H9 (cell line): ENCODE measurements around the gene VSIG2. TPM values are rescaled to one million over a fixed set of nuclear protein-coding genes. Genes with fewer than 3 reads are reported as not detected.

Experiments used
- DNase-seq: peaks from one replicate; pipeline ENCODE4 v3.0.0-alpha.2; 2017
- H2AFZ ChIP-seq: one replicate; pipeline ENCODE4 v1.6.1; 2013; ENCODE audit warnings: mild to moderate bottlenecking, low read length, control low read depth, moderate library complexity
- H2AK5ac ChIP-seq: 2 replicates; pipeline ENCODE4 v1.6.1; 2013; ENCODE audit warnings: low read length, control low read depth, mixed read lengths; ENCODE audit not compliant: insufficient read length
- H2BK120ac ChIP-seq: one replicate; pipeline ENCODE4 v1.6.1; 2013; ENCODE audit warnings: low read depth, mild to moderate bottlenecking, low read length, control low read depth, inconsistent platforms; ENCODE audit not compliant: poor library complexity, severe bottlenecking
- H2BK12ac ChIP-seq: 2 replicates; pipeline ENCODE4 v1.6.1; 2013; ENCODE audit warnings: low read length, control low read depth, mixed read lengths, low read depth; ENCODE audit not compliant: insufficient read length
- H2BK15ac ChIP-seq: 2 replicates; pipeline ENCODE4 v1.6.1; 2013; ENCODE audit warnings: low read depth, low read length, control low read depth
- H2BK20ac ChIP-seq: one replicate; pipeline ENCODE4 v1.6.1; 2013; ENCODE audit warnings: low read depth, mild to moderate bottlenecking, low read length, control low read depth, inconsistent platforms; ENCODE audit not compliant: poor library complexity, severe bottlenecking
- H2BK5ac ChIP-seq: 2 replicates; pipeline ENCODE4 v1.6.1; 2013; ENCODE audit warnings: low read length, control low read depth, mixed read lengths; ENCODE audit not compliant: insufficient read length
- H3K14ac ChIP-seq: 2 replicates; pipeline ENCODE4 v1.6.1; 2013; ENCODE audit warnings: low read length, control low read depth; ENCODE audit not compliant: insufficient read depth
- H3K18ac ChIP-seq: 2 replicates; pipeline ENCODE4 v1.6.1; 2013; ENCODE audit warnings: low read depth, mild to moderate bottlenecking, mixed read lengths, low read length, control low read depth; ENCODE audit not compliant: insufficient read length
- H3K23ac ChIP-seq: 2 replicates; pipeline ENCODE4 v1.6.1; 2013; ENCODE audit warnings: low read length, control low read depth, mixed read lengths, low read depth; ENCODE audit not compliant: insufficient read length
- H3K23me2 ChIP-seq: 2 replicates; pipeline ENCODE4 v1.6.1; 2013; ENCODE audit warnings: low read depth, mild to moderate bottlenecking, mixed read lengths, low read length, control low read depth; ENCODE audit not compliant: insufficient read length, poor library complexity, severe bottlenecking
- H3K27ac ChIP-seq: 2 replicates; pipeline ENCODE4 v1.5.1; 2013; ENCODE audit warnings: low read length, control low read depth, mixed read lengths, low read depth; ENCODE audit not compliant: insufficient read length
- H3K27me3 ChIP-seq: 2 replicates; pipeline ENCODE4 v1.6.1; 2013; ENCODE audit warnings: low read length, control low read depth, inconsistent platforms; ENCODE audit not compliant: insufficient read depth
- H3K4ac ChIP-seq: 2 replicates; pipeline ENCODE4 v1.6.1; 2013; ENCODE audit warnings: low read depth, mild to moderate bottlenecking, control low read depth, inconsistent platforms, low read length, moderate library complexity
- H3K4me1 ChIP-seq: 2 replicates; pipeline ENCODE4 v1.6.1; 2013; ENCODE audit warnings: low read length, control low read depth, inconsistent platforms; ENCODE audit not compliant: insufficient read depth
- H3K4me2 ChIP-seq: 2 replicates; pipeline ENCODE4 v1.6.1; 2013; ENCODE audit warnings: low read length, control low read depth, mixed read lengths; ENCODE audit not compliant: insufficient read length, insufficient read depth
- H3K56ac ChIP-seq: 2 replicates; pipeline ENCODE4 v1.6.1; 2013; ENCODE audit warnings: low read depth, mild to moderate bottlenecking, mixed read lengths, low read length, control low read depth; ENCODE audit not compliant: insufficient read length
- H3K79me1 ChIP-seq: 2 replicates; pipeline ENCODE4 v1.6.1; 2013; ENCODE audit warnings: low read depth, mild to moderate bottlenecking, moderate library complexity, low read length, control low read depth, inconsistent platforms; ENCODE audit not compliant: insufficient read depth, poor library complexity, severe bottlenecking
- H3K79me2 ChIP-seq: 2 replicates; pipeline ENCODE4 v1.6.1; 2013; ENCODE audit warnings: low read length, control low read depth, inconsistent platforms; ENCODE audit not compliant: insufficient read depth
- H3K9ac ChIP-seq: 2 replicates; pipeline ENCODE4 v1.6.1; 2013; ENCODE audit warnings: low read length, control low read depth, mixed read lengths; ENCODE audit not compliant: insufficient read length; ENCODE audit errors: extremely low read depth
- H3K9me3 ChIP-seq: one replicate; pipeline ENCODE4 v1.6.1; 2013; ENCODE audit warnings: low read depth, low read length, inconsistent platforms; ENCODE audit not compliant: control insufficient read depth
- H3T11ph ChIP-seq: one replicate; pipeline ENCODE4 v1.6.1; 2013; ENCODE audit warnings: mild to moderate bottlenecking, low read length, control low read depth, inconsistent platforms
- H4K20me1 ChIP-seq: one replicate; pipeline ENCODE4 v1.6.1; 2013; ENCODE audit not compliant: control insufficient read depth, insufficient read length, insufficient read depth
- H4K5ac ChIP-seq: 2 replicates; pipeline ENCODE4 v1.6.1; 2013; ENCODE audit warnings: low read depth, mild to moderate bottlenecking, mixed read lengths, low read length, control low read depth; ENCODE audit not compliant: insufficient read length
- H4K8ac ChIP-seq: replicated peaks from 2 replicates; pipeline ENCODE4 v1.6.1; 2013; ENCODE audit warnings: low read length, control low read depth, mixed read lengths, low read depth; ENCODE audit not compliant: insufficient read length
- H4K91ac ChIP-seq: 2 replicates; pipeline ENCODE4 v1.6.1; 2013; ENCODE audit warnings: low read depth, mild to moderate bottlenecking, moderate library complexity, mixed read lengths, low read length, control low read depth; ENCODE audit not compliant: insufficient read length
- H3K27ac Mint-ChIP-seq, 3 experiments: 2 replicates in 2 of 3; 3 replicates in 1 of 3; pipeline ENCODE4 v1.8.0; 2020 to 2021; ENCODE audit warnings: mixed read lengths in 3 of 3, mild to moderate bottlenecking in 1 of 3, moderate library complexity in 1 of 3
- H3K27me3 Mint-ChIP-seq: 2 replicates; pipeline ENCODE4 v1.8.0; 2021; ENCODE audit warnings: low read depth, mild to moderate bottlenecking, moderate library complexity, mixed read lengths
- H3K36me3 Mint-ChIP-seq, 3 experiments: 2 replicates in 2 of 3; 3 replicates in 1 of 3; pipeline ENCODE4 v1.8.0; 2020 to 2021; ENCODE audit warnings: low read depth in 3 of 3, mixed read lengths in 3 of 3; ENCODE audit not compliant: insufficient read depth in 1 of 3
- H3K4me1 Mint-ChIP-seq, 2 experiments: 2 replicates each; pipeline ENCODE4 v1.8.0; 2020; ENCODE audit warnings: mixed read lengths in 2 of 2
- H3K4me3 Mint-ChIP-seq, 2 experiments: 2 replicates in 1 of 2; 3 replicates in 1 of 2; pipeline ENCODE4 v1.8.0; 2020 to 2021; ENCODE audit warnings: mild to moderate bottlenecking in 2 of 2, mixed read lengths in 2 of 2, moderate library complexity in 1 of 2
- H3K9me3 Mint-ChIP-seq, 2 experiments: 2 replicates in 1 of 2; 3 replicates in 1 of 2; pipeline ENCODE4 v1.8.0; 2020; ENCODE audit warnings: mild to moderate bottlenecking in 2 of 2, mixed read lengths in 2 of 2, moderate library complexity in 1 of 2
- WGBS: extraction: QIAGEN DNeasy Blood & Tissue Kit; methylation state at CpG from one replicate; pipeline ENCODE4 v1.1.7; 2013; ENCODE audit warnings: missing lambda C conversion rate, low lambda C conversion rate, mixed read lengths; ENCODE audit not compliant: insufficient read length; ENCODE audit errors: extremely low coverage; 5-methylcytosine and 5-hydroxymethylcytosine counted together
- total RNA-seq: library from RNA; stranded (reverse); gene quantifications from 2 replicates; pipeline ENCODE4 v1.2.1, GENCODE V29; 2021
- TF ChIP-seq, protein P1 (sequence below): fragments of 200-600 bp; sonication (generic); conservative IDR thresholded peaks from 3 replicates; pipeline ENCODE4 v1.8.0; 2021; ENCODE audit warnings: antibody characterized with exemption, mild to moderate bottlenecking

Gene VSIG2
- total RNA-seq, 1 experiment from 2014 or later: not detected

DNA sequence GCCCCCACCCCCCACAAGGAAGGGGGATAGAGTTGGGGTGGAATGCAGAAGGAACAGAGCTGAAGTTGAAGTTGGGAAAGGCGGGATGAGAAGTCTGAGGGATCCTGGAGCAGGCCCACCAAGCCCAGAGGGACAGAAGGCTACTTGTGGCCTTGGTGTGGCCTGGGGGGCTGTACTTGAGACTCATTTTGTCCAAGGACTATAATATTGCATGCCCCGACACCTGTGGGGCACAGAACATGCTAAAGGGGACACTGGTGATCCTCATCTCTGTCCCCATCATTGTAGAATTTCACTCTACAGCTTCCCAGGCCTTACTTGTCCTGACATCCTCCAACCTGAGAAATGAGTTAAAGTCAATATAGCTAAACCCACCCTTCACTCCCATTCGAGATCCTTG, 8.8 kb upstream of the VSIG2 start:
- Histone ChIP-seq H3K4ac (no peak overlapping the region), H3K27me3 (peaks cover 59% of the 10 kb centered on the region), H3K23me2 (peaks cover 24% of the 10 kb centered on the region), H3K56ac (no peak overlapping the region), H2BK15ac (no peak overlapping the region), H3K27ac (no peak overlapping the region), H4K91ac (no peak overlapping the region), H2BK120ac (no peak overlapping the region), H3T11ph (no peak overlapping the region), H4K8ac (no peak overlapping the region), H3K79me1 (no peaks in the 10 kb centered on the region), H3K9me3 (no peaks in the 10 kb centered on the region), H3K79me2 (no peaks in the 10 kb centered on the region), H2BK12ac (no peak overlapping the region), H3K4me2 (no peak overlapping the region), H2BK20ac (no peak overlapping the region), H4K5ac (no peak overlapping the region), H3K18ac (no peak overlapping the region), H3K4me1 (no peaks in the 10 kb centered on the region), H2AK5ac (no peak overlapping the region), H2AFZ (no peak overlapping the region), H2BK5ac (no peak overlapping the region), H3K14ac (no peak overlapping the region), H3K9ac (no peak overlapping the region), H4K20me1 (no peaks in the 10 kb centered on the region), H3K23ac (no peak overlapping the region)
- Mint-ChIP-seq H3K27ac (no peak overlapping the region), H3K27me3 (peaks cover 70% of the 10 kb centered on the region), H3K4me3 (peak overlapping the region in 1 of 2 experiments; percentile 76; a peak in 1 of 5 replicates), H3K4me1 (peaks cover 41 to 59% of the 10 kb centered on the region in 2 experiments), H3K36me3 (peaks cover 0 to 5% (median 0%) of the 10 kb centered on the region in 3 experiments; a peak in 2 of 7 replicates), H3K9me3 (peaks cover 0 to 9% of the 10 kb centered on the region in 2 experiments; a peak in 2 of 5 replicates)
- WGBS: no CpG with 5 or more reads among the region's 3 CpGs
- no peak for DNase-seq
- TF ChIP-seq, protein P1, sequence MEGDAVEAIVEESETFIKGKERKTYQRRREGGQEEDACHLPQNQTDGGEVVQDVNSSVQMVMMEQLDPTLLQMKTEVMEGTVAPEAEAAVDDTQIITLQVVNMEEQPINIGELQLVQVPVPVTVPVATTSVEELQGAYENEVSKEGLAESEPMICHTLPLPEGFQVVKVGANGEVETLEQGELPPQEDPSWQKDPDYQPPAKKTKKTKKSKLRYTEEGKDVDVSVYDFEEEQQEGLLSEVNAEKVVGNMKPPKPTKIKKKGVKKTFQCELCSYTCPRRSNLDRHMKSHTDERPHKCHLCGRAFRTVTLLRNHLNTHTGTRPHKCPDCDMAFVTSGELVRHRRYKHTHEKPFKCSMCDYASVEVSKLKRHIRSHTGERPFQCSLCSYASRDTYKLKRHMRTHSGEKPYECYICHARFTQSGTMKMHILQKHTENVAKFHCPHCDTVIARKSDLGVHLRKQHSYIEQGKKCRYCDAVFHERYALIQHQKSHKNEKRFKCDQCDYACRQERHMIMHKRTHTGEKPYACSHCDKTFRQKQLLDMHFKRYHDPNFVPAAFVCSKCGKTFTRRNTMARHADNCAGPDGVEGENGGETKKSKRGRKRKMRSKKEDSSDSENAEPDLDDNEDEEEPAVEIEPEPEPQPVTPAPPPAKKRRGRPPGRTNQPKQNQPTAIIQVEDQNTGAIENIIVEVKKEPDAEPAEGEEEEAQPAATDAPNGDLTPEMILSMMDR: no peak
